Activated CD8-positive, alpha-beta memory T cell treated with anti-CD3 and anti-CD28 coated beads for 36 hours (primary cell): Measurements from ENCODE around the gene TBX4. TPM values are rescaled to one million over a fixed set of nuclear protein-coding genes. Genes with fewer than 3 reads are reported as not detected.
"Not testable (repeated sequence)": the region's sequence is repeated elsewhere in the genome, so short reads cannot be mapped to it uniquely, and the experiment has no call there.

Experiments used
- CTCF ChIA-PET: fragments of 350-600 bp; sonication (Branson Sonifier 250); formaldehyde crosslinking; loops from one replicate; lab custom pipeline; 2021; ENCODE audit warnings: antibody characterized with exemption; lab: Charles Lee
- POLR2A ChIA-PET: fragments of 350-600 bp; sonication (Branson Sonifier 250); formaldehyde crosslinking; loops from one replicate; lab custom pipeline; 2021; ENCODE audit warnings: antibody characterized with exemption; lab: Charles Lee
- total RNA-seq, 2 experiments: library from RNA; stranded (reverse); gene quantifications; one replicate each; pipeline ENCODE4 v1.2.3, GENCODE V29; 2021

TBX4 gene
- total RNA-seq, 2 experiments from 2014 or later = not detected

- ChIA-PET POLR2A (no interaction called here), CTCF (no interaction called here)
These were observed 52.5 kb downstream of the TBX4 start for GRCh38 chr17:61504697-61505096.

- ChIA-PET POLR2A (no interaction called here), CTCF (no interaction called here)
These were observed 53.8 kb downstream of the TBX4 start for GRCh38 chr17:61505846-61506627.

- POLR2A ChIA-PET = no interaction called here
- CTCF ChIA-PET = no interaction called here
These were observed 55.3 kb downstream of the TBX4 start for GRCh38 chr17:61507383-61508066.

GRCh38 chr17:61508912-61509311 lies 56.7 kb downstream of the TBX4 start:
- CTCF ChIA-PET = no interaction called here
- POLR2A ChIA-PET = no interaction called here

GRCh38 chr17:61509454-61509853 lies 57.2 kb downstream of the TBX4 start:
- CTCF ChIA-PET, POLR2A ChIA-PET: not testable (repeated sequence)

GRCh38 chr17:61510237-61510636 lies 58.0 kb downstream of the TBX4 start:
- CTCF ChIA-PET = no interaction called here
- POLR2A ChIA-PET = no interaction called here

- CTCF ChIA-PET = no interaction called here
- POLR2A ChIA-PET = no interaction called here
These were observed 58.8 kb downstream of the TBX4 start for GRCh38 chr17:61510991-61511390.

- ChIA-PET CTCF (no interaction called here), POLR2A (no interaction called here)
These were observed 59.4 kb downstream of the TBX4 start for GRCh38 chr17:61511480-61512182.

GRCh38 chr17:61514491-61514890 lies 62.3 kb downstream of the TBX4 start:
- CTCF ChIA-PET = no interaction called here
- POLR2A ChIA-PET = no interaction called here

- ChIA-PET CTCF (no interaction called here), POLR2A (no interaction called here)
These were observed 65.0 kb downstream of the TBX4 start for GRCh38 chr17:61517265-61517664.

GRCh38 chr17:61517843-61518606 lies 65.8 kb downstream of the TBX4 start:
- CTCF ChIA-PET = interaction anchor here (0.6 kb wide), 1 partner anchor 551 kb away, joined by 3 read pairs; no protein-coding TSS in a partner anchor
- POLR2A ChIA-PET = no interaction called here

- ChIA-PET CTCF (no interaction called here), POLR2A (no interaction called here)
These were observed 66.9 kb downstream of the TBX4 start for GRCh38 chr17:61519139-61519538.

- POLR2A ChIA-PET = interaction anchor here (0.7 kb wide), 1 partner anchor 25 kb away, joined by 7 read pairs; no protein-coding TSS in a partner anchor
- CTCF ChIA-PET = no interaction called here
These were observed 67.7 kb downstream of the TBX4 start for GRCh38 chr17:61519754-61520440.

GRCh38 chr17:61520897-61521296 lies 68.7 kb downstream of the TBX4 start:
- CTCF ChIA-PET = no interaction called here

GRCh38 chr17:61522088-61522487 lies 69.9 kb downstream of the TBX4 start:
- ChIA-PET CTCF (interaction anchor here (0.7 kb wide), 1 partner anchor 48 kb away, joined by 4 read pairs; no protein-coding TSS in a partner anchor), POLR2A (no interaction called here)

More at GRCh38 chr17:61520897-61521296, 68.7 kb downstream of the TBX4 start:
- POLR2A ChIA-PET = no interaction called here

- ChIA-PET CTCF (no interaction called here), POLR2A (no interaction called here)
These were observed 72.1 kb downstream of the TBX4 start for GRCh38 chr17:61524319-61524718.

- CTCF ChIA-PET, POLR2A ChIA-PET: not testable (repeated sequence)
These were observed 75.2 kb downstream of the TBX4 start for GRCh38 chr17:61527441-61527840.

- CTCF ChIA-PET = no interaction called here
- POLR2A ChIA-PET = no interaction called here
These were observed 75.9 kb downstream of the TBX4 start for GRCh38 chr17:61528171-61528570.

- CTCF ChIA-PET = no interaction called here
These were observed 79.0 kb downstream of the TBX4 start for GRCh38 chr17:61531223-61531622.

More at GRCh38 chr17:61531223-61531622, 79.0 kb downstream of the TBX4 start:
- POLR2A ChIA-PET = no interaction called here
